PC-3 (cell line): ENCODE results near the gene PALD1.

ENCODE experiments used
- EZH2 ChIP-seq: fragments of 300-600 bp; sonication (generic); IDR thresholded peaks from one replicate; pipeline ENCODE4 v1.6.1; 2017; ENCODE audit warnings: antibody characterized with exemption, mild to moderate bottlenecking, low read length; ENCODE audit not compliant: unreplicated experiment
- TF ChIP-seq, protein P1 (sequence below): fragments of 300-600 bp; sonication (generic); conservative IDR thresholded peaks from 2 replicates; pipeline ENCODE4 v1.5.1; 2017; ENCODE audit warnings: antibody characterized with exemption, low read depth, mild to moderate bottlenecking, low read length

DNA sequence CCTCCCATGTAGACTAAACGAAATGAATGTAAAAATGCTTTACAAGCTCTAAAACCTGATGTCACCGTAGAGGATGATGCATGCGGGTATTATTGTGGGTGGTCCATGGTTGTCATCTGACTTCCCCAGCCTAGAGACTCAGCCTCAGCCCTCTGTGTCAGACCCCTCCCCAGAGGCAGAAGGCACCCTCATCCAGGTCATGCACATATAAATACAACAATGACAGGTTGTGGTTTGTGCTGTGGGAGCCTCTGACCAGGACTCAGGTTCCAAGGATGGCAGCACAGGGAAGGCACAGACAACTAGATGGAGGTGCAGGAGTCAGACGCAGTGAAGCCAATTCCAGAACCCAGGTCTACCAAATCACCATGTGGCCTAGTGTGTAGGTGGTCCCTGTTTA is 33.8 kb upstream of the PALD1 start:
- TF ChIP-seq, protein P1, sequence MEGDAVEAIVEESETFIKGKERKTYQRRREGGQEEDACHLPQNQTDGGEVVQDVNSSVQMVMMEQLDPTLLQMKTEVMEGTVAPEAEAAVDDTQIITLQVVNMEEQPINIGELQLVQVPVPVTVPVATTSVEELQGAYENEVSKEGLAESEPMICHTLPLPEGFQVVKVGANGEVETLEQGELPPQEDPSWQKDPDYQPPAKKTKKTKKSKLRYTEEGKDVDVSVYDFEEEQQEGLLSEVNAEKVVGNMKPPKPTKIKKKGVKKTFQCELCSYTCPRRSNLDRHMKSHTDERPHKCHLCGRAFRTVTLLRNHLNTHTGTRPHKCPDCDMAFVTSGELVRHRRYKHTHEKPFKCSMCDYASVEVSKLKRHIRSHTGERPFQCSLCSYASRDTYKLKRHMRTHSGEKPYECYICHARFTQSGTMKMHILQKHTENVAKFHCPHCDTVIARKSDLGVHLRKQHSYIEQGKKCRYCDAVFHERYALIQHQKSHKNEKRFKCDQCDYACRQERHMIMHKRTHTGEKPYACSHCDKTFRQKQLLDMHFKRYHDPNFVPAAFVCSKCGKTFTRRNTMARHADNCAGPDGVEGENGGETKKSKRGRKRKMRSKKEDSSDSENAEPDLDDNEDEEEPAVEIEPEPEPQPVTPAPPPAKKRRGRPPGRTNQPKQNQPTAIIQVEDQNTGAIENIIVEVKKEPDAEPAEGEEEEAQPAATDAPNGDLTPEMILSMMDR = no peak
- no peak for TF ChIP-seq EZH2
